ENCODE measurements around the gene RNF135. TPM values are rescaled to one million over a fixed set of nuclear protein-coding genes. Genes with fewer than 3 reads are reported as not detected.
"Not testable (repeated sequence)": the region's sequence is repeated elsewhere in the genome, so short reads cannot be mapped to it uniquely, and the experiment has no call there.

RNF135 gene
- total RNA-seq, 4 donors from 2014 or later, result 13.4 to 20.7 (median 16.8) TPM

GRCh38 chr17:30926516-30926915 lies 44.3 kb upstream of the RNF135 start:
- no peak for DNase-seq
- TF ChIP-seq, protein P1, sequence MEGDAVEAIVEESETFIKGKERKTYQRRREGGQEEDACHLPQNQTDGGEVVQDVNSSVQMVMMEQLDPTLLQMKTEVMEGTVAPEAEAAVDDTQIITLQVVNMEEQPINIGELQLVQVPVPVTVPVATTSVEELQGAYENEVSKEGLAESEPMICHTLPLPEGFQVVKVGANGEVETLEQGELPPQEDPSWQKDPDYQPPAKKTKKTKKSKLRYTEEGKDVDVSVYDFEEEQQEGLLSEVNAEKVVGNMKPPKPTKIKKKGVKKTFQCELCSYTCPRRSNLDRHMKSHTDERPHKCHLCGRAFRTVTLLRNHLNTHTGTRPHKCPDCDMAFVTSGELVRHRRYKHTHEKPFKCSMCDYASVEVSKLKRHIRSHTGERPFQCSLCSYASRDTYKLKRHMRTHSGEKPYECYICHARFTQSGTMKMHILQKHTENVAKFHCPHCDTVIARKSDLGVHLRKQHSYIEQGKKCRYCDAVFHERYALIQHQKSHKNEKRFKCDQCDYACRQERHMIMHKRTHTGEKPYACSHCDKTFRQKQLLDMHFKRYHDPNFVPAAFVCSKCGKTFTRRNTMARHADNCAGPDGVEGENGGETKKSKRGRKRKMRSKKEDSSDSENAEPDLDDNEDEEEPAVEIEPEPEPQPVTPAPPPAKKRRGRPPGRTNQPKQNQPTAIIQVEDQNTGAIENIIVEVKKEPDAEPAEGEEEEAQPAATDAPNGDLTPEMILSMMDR (IDR thresholded peaks at IDR 0.05), result no peak
- TF ChIP-seq POLR2A (IDR thresholded peaks at IDR 0.05), result no peak

GRCh38 chr17:30927756-30928155 lies 43.1 kb upstream of the RNF135 start:
- Histone ChIP-seq H3K27ac (no peak overlapping the region), H3K27me3 (peaks cover 0 to 8% of the 10 kb centered on the region in 2 donors), H3K36me3 (no peaks in the 10 kb centered on the region), H3K9me3 (no peaks in the 10 kb centered on the region), H3K4me3 (no peak overlapping the region), H3K4me1 (peaks cover 0 to under 1% of the 10 kb centered on the region in 2 donors)
- intact Hi-C loops (cut with DNase I; ENCODE audit: low total_unique reads), result no loop called here
- DNase-seq, result no peak
- TF ChIP-seq, protein P1 (IDR thresholded peaks at IDR 0.05), result no peak
- no peak for TF ChIP-seq POLR2A (IDR thresholded peaks at IDR 0.05)

More at GRCh38 chr17:30926516-30926915, 44.3 kb upstream of the RNF135 start:
- H3K4me3 ChIP-seq, result no peak overlapping the region
- no peak overlapping the region for H3K27ac ChIP-seq
- no peaks in the 10 kb centered on the region for H3K9me3 ChIP-seq
- intact Hi-C loops (cut with DNase I; ENCODE audit: low total_unique reads), result no loop called here
- H3K4me1 ChIP-seq, result peaks cover 0 to 12% of the 10 kb centered on the region in 2 donors
- H3K36me3 ChIP-seq, result no peaks in the 10 kb centered on the region
- peaks cover 0 to 13% of the 10 kb centered on the region in 2 donors for H3K27me3 ChIP-seq

GRCh38 chr17:30928584-30928983 lies 42.3 kb upstream of the RNF135 start:
- DNase-seq, result no peak
- intact Hi-C loops (cut with DNase I; ENCODE audit: low total_unique reads), result no loop called here
- H3K36me3 ChIP-seq, result no peaks in the 10 kb centered on the region

DNA sequence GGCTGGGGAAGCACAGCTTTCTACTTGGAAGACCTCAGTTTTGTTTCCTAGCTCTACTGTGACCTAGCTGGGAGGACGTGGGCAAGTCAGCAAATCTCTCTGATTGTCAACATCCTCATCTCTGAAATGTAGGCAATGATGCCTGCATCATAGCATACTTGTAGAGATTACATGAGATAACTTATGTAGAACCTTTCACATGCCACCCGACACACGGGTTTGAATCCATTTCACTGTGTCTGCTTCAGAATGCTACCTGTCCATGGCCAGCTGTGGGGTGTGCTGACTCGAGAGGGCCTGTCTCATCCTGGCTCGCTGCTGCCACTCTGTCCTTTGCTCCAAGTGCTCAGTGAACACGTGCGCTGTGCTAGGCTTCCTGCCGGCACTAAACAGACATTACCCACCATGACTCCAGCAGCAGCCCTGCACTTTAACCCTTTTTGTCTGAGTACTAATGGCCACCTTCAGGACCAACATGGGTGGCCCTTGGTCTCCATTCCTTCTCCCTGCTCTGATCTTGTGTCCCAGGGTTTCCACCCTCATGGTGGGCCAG lies 41.7 kb upstream of the RNF135 start:
- intact Hi-C loops (cut with DNase I; ENCODE audit: low total_unique reads), result no loop called here
- H3K27ac ChIP-seq, result no peak overlapping the region

More at GRCh38 chr17:30928584-30928983, 42.3 kb upstream of the RNF135 start:
- H3K4me3 ChIP-seq, result no peak overlapping the region
- no peak overlapping the region for H3K27ac ChIP-seq
- TF ChIP-seq, protein P1 (IDR thresholded peaks at IDR 0.05), result no peak
- no peak for TF ChIP-seq POLR2A (IDR thresholded peaks at IDR 0.05)
- peaks cover 0 to 3% of the 10 kb centered on the region in 2 donors for H3K27me3 ChIP-seq
- H3K4me1 ChIP-seq, result no peaks in the 10 kb centered on the region
- no peaks in the 10 kb centered on the region for H3K9me3 ChIP-seq

GRCh38 chr17:30929861-30930260 lies 41.0 kb upstream of the RNF135 start:
- H3K36me3 ChIP-seq; DNase-seq; intact Hi-C loops (cut with DNase I; ENCODE audit: low total_unique reads); H3K4me1 ChIP-seq; H3K9me3 ChIP-seq; H3K27me3 ChIP-seq; H3K27ac ChIP-seq; H3K4me3 ChIP-seq: not testable (repeated sequence)

More for the DNA sequence above, 41.7 kb upstream of the RNF135 start:
- DNase-seq, result no peak
- Histone ChIP-seq H3K4me3 (no peak overlapping the region), H3K27me3 (no peaks in the 10 kb centered on the region), H3K36me3 (no peaks in the 10 kb centered on the region), H3K9me3 (no peaks in the 10 kb centered on the region), H3K4me1 (no peaks in the 10 kb centered on the region)
- TF ChIP-seq, protein P1 (IDR thresholded peaks at IDR 0.05), result no peak
- TF ChIP-seq POLR2A (IDR thresholded peaks at IDR 0.05), result no peak
